Measurements from ENCODE around the gene RAD50. TPM values are rescaled to one million over a fixed set of nuclear protein-coding genes. Genes with fewer than 3 reads are reported as not detected.
A peak's percentile ranks its signal among the peaks of the same experiment; 100 is the strongest.
"Not testable (repeated sequence)": the region's sequence is repeated elsewhere in the genome, so short reads cannot be mapped to it uniquely, and the experiment has no call there.

Gene RAD50
- total RNA-seq, 1 donor = 54.7 TPM

DNA sequence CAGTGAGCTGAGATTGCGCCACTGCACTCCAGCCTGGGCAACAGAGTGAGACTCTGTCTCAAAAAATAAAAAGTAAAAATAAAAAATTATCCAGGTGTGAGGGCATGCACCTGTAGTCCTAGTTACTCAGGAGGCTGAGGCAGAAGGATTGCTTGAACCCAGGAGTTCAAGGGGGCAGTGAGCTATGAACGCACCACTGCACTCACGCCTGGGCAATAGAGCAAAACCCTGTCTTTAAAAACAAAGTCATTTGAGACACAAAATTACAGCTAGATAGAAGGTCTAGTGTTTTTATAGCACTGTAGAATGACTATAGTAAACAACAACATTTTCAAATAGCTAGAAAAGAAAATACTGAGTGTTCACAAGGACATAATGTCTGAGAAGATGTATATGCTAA lies 133.4 kb downstream of the RAD50 start:
- no peak overlapping the region for H3K4me3 ChIP-seq (ENCODE audit: low read depth, low read length)
- TF ChIP-seq, protein P1, sequence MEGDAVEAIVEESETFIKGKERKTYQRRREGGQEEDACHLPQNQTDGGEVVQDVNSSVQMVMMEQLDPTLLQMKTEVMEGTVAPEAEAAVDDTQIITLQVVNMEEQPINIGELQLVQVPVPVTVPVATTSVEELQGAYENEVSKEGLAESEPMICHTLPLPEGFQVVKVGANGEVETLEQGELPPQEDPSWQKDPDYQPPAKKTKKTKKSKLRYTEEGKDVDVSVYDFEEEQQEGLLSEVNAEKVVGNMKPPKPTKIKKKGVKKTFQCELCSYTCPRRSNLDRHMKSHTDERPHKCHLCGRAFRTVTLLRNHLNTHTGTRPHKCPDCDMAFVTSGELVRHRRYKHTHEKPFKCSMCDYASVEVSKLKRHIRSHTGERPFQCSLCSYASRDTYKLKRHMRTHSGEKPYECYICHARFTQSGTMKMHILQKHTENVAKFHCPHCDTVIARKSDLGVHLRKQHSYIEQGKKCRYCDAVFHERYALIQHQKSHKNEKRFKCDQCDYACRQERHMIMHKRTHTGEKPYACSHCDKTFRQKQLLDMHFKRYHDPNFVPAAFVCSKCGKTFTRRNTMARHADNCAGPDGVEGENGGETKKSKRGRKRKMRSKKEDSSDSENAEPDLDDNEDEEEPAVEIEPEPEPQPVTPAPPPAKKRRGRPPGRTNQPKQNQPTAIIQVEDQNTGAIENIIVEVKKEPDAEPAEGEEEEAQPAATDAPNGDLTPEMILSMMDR (IDR thresholded peaks at IDR 0.05; ENCODE audit: insufficient read depth, low read length) = no peak
- no peak for DNase-seq (ENCODE audit: low read depth)

DNA sequence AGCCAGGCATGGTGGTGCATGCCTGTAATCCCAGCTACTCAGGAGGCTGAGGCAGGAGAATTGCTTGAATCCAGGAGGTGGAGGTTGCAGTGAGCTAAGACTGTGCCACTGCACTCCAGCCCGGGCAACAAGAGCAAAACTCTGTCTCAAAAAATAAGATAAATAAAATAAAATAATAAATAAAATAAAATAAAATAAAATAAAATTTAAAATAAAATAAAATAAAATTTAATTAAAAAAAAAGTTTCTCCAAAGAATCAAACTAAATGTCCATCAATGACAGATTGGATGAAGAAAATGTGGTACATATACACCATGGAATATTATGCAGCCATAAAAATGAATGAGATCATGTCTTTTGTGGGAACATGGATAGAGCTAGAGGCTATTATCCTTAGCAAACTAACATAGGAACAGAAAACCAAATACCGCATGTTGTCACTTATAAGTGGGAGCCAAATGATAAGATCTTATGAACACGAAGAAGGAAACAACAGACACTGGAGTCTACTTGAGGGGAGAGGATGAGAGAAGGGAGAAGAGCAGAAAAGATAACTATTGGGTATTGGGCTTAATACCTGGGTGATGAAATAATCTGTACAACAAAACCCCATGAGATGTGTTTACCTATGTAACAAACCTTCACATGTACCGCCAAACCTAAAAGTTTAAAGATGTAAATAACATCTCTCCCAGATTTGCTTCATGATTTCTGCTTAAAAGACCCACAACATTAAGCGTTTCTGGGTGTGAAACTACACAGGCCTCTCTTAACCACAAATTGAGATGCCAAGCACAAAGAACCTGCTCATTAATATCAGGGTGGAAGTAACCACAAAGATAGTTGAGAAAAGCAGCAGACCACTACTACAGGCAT lies 135.2 kb downstream of the RAD50 start:
- DNase-seq (ENCODE audit: low read depth); H3K4me3 ChIP-seq (ENCODE audit: low read depth, low read length): not testable (repeated sequence)

DNA sequence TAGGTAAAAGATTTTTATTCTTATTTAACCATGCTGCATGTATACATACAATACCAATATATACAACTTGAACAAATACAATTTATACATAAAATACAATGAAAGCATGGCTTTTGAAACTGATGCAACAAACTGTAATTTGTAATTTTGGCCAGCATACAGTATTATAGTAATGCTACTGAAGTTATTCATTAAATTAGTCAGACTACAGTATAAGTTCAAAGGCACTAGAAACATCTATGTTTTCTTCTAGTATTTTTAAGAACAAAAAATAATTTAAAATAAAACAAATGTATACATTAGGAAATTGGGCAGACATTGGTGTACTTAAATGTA lies 135.8 kb downstream of the RAD50 start:
- DNase-seq (ENCODE audit: low read depth) = peak; percentile 71
- TF ChIP-seq, protein P1 (IDR thresholded peaks at IDR 0.05; ENCODE audit: insufficient read depth, low read length) = no peak
- no peak overlapping the region for H3K4me3 ChIP-seq (ENCODE audit: low read depth, low read length)

Other genes starting within 250 kb of the RAD50 start
- gene SLC22A5, start 187.3 kb upstream of the RAD50 start, total RNA-seq (ENCODE audit: low replicate concordance) = 6.5 TPM in 2 replicates
- gene IRF1, start 66.2 kb upstream of the RAD50 start, total RNA-seq (ENCODE audit: low replicate concordance) = 17.1 and 24.6 TPM in 2 replicates
- not detected in 2 replicates for gene IL5, start 13.5 kb upstream of the RAD50 start, total RNA-seq (ENCODE audit: low replicate concordance)
- not detected in 2 replicates for gene IL13, start 101.2 kb downstream of the RAD50 start, total RNA-seq (ENCODE audit: low replicate concordance)
- gene IL4, start 117.0 kb downstream of the RAD50 start, total RNA-seq (ENCODE audit: low replicate concordance) = 0.36 TPM in 1 of 2 replicates, not detected in the other
- 12.7 and 29.2 TPM in 2 replicates for gene KIF3A, start 180.6 kb downstream of the RAD50 start, total RNA-seq (ENCODE audit: low replicate concordance)
- gene CCNI2, start 190.4 kb downstream of the RAD50 start, total RNA-seq (ENCODE audit: low replicate concordance) = 1.2 TPM in 1 of 2 replicates, not detected in the other
- 22.7 and 43.0 TPM in 2 replicates for gene SEPTIN8, start 220.3 kb downstream of the RAD50 start, total RNA-seq (ENCODE audit: low replicate concordance)

All from fibroblast of the aortic adventitia (primary cell).